ENCODE measurements around the gene FMR1NB.

Gene FMR1NB, protein sequence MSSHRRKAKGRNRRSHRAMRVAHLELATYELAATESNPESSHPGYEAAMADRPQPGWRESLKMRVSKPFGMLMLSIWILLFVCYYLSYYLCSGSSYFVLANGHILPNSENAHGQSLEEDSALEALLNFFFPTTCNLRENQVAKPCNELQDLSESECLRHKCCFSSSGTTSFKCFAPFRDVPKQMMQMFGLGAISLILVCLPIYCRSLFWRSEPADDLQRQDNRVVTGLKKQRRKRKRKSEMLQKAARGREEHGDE

DNA sequence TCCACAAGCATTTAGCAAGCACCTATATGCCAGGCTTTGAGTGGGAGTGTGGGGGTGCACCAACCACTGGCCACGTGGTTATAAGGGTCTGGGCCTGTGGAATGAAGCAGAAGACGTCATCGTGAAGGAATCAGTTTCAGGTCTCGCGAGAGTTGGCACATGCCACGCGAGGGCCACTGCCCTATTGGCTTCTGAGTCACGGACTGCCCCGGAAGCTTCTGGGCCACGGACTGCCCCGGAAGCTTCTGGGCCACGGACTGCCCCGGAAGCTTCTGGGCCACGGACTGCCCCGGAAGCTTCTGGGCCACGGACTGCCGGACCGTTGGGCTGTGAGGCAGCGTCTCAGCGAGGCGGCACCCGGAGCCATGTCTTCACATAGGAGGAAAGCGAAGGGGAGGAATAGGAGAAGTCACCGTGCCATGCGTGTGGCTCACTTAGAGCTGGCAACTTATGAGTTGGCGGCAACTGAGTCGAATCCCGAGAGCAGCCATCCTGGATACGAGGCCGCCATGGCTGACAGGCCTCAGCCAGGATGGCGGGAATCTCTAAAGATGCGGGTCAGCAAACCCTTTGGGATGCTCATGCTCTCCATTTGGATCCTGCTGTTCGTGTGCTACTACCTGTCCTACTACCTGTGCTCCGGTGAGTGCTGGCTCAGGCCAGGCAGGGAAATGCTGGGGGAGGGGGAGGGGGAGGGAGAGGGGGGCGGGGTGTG lies at the start of gene FMR1NB:
TSS of gene FMR1NB (plus strand) at position 300 of the 715 bp plus-strand sequence. CDS start at position 366, 66 bp downstream.
- H3K27ac Mint-ChIP-seq = no peak within 1 kb of the TSS
- no peak within 1 kb of the TSS for H3K4me3 Mint-ChIP-seq
- no peaks in the 10 kb centered on the region for H3K4me1 Mint-ChIP-seq
- no peaks in the 10 kb centered on the region for H3K36me3 Mint-ChIP-seq
- H3K9me3 Mint-ChIP-seq = no peaks in the 10 kb centered on the region
- no peak for ATAC-seq
- no peak for DNase-seq (ENCODE audit: low spot score in 2 of 2)

DNA sequence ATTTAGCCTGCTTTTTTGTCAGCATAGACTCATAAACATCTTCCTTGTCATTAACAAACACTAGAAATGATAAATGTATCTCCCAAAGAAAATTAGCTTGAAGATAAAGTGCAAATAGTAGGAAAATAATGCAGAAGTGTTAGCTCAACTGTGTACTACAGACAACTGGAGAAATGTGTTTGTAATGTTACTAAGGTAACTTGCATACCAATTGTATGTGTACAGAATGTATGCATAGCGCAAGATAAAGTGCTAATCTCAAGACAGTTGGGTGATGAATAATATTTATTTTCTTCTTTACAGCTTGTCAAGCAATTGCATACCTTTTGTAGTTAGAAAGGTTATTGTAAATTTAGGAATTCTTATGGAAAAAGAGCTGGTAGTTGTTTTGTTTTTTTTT lies 47.3 kb upstream of the FMR1NB start:
- no peak for DNase-seq (ENCODE audit: low spot score in 2 of 2)
- H3K27ac Mint-ChIP-seq = no peak overlapping the region
- peaks cover 94% of the 10 kb centered on the region for H3K36me3 Mint-ChIP-seq
- no peak for ATAC-seq
- no peak overlapping the region for H3K4me3 Mint-ChIP-seq
- no peaks in the 10 kb centered on the region for H3K9me3 Mint-ChIP-seq
- no peaks in the 10 kb centered on the region for H3K4me1 Mint-ChIP-seq

DNA sequence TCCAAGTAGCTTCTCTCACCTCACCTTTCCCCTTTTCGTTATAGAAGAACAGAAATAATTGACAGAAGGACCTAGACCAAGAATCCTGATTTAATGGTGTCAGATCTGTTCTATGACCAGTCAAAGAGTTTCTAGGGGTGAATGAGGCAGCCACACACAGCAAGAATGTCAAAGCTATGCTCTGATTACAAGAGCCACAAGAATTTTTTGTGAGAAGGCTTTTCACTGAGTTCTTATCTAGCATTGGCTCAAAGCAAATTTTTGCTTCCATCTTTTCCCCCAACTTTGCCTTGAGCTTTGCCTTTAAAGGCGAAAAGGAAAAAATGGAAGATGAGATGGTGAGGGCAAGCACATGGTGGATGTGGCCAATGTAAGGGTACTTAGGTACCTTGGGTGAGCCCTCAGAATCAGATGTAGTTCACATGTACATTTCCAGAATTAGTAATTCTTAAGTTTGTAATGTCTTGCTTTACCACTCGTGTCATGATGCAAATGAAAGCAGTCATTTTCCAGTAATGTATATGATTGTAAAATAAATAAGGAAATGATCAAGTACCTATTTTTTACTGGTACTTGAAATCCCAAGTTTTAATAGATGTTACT lies 45.9 kb upstream of the FMR1NB start:
- Mint-ChIP-seq H3K36me3 (peaks cover 94% of the 10 kb centered on the region), H3K27ac (no peak overlapping the region), H3K9me3 (no peaks in the 10 kb centered on the region), H3K4me3 (no peak overlapping the region), H3K4me1 (no peaks in the 10 kb centered on the region)
- ATAC-seq (no peak), DNase-seq (ENCODE audit: low spot score in 2 of 2) (no peak)

DNA sequence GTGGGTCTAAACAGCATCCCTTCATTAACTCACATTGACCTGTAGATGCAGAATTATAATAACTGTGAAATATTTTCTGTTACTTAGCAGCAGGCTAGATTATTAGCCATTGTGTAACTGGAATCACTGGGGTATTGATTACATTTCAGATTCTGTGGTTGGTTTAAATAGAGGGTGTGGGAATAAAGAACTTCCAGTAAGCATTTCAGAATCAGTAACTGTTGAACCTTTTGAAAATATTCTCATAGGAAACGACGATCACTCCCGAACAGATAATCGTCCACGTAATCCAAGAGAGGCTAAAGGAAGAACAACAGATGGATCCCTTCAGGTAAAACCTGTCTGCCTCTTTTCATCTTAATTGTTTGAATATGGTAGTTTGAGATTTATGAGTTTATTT lies 35.9 kb upstream of the FMR1NB start:
- no peak for ATAC-seq
- no peak overlapping the region for H3K27ac Mint-ChIP-seq
- peaks cover 95% of the 10 kb centered on the region for H3K36me3 Mint-ChIP-seq
- no peaks in the 10 kb centered on the region for H3K9me3 Mint-ChIP-seq
- no peak for DNase-seq (ENCODE audit: low spot score in 2 of 2)
- no peak overlapping the region for H3K4me3 Mint-ChIP-seq
- peaks cover 6% of the 10 kb centered on the region for H3K4me1 Mint-ChIP-seq

DNA sequence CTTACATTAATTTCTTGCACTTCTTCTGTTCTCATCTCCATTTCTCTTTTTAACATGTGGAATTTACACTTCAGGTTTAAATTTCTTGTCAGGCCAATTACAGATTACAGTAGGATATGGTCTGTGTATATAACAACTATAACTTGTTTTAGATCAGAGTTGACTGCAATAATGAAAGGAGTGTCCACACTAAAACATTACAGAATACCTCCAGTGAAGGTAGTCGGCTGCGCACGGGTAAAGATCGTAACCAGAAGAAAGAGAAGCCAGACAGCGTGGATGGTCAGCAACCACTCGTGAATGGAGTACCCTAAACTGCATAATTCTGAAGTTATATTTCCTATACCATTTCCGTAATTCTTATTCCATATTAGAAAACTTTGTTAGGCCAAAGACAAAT lies 32.6 kb upstream of the FMR1NB start:
- H3K4me1 Mint-ChIP-seq = no peaks in the 10 kb centered on the region
- DNase-seq (ENCODE audit: low spot score in 2 of 2) (no peak), ATAC-seq (no peak)
- peaks cover 77% of the 10 kb centered on the region for H3K36me3 Mint-ChIP-seq
- H3K4me3 Mint-ChIP-seq = no peak overlapping the region
- no peaks in the 10 kb centered on the region for H3K9me3 Mint-ChIP-seq
- no peak overlapping the region for H3K27ac Mint-ChIP-seq

DNA sequence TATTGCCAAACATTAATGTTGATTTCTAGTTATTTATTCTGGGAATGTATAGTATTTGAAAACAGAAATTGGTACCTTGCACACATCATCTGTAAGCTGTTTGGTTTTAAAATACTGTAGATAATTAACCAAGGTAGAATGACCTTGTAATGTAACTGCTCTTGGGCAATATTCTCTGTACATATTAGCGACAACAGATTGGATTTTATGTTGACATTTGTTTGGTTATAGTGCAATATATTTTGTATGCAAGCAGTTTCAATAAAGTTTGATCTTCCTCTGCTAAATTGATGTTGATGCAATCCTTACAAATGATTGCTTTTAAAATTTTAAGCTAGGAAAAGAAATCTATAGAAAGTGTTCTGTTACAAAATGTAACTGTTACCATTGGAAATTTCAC lies 30.8 kb upstream of the FMR1NB start:
- H3K4me3 Mint-ChIP-seq = no peak overlapping the region
- no peaks in the 10 kb centered on the region for H3K4me1 Mint-ChIP-seq
- no peaks in the 10 kb centered on the region for H3K9me3 Mint-ChIP-seq
- H3K36me3 Mint-ChIP-seq = peaks cover 60% of the 10 kb centered on the region
- H3K27ac Mint-ChIP-seq = no peak overlapping the region
- DNase-seq (ENCODE audit: low spot score in 2 of 2) (no peak), ATAC-seq (no peak)

DNA sequence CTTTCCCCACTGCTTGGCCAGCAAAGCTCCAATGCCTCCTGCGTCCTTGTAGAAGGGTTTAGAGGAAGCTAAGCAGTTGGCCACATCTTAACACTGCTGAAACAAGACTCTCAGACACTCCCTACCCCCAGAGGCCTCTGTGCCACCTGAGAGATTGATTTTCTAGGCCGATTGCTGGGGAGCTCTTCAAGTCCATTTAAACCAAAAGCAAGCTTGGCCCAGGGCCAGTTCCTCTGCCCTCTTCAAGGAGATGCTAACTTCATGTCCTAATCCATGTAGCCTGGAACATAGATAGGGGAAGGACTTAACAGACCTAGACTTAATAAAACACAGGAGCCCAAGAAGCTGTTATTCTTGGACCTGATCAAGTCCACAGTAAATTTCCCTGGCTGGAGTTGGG lies 27.2 kb upstream of the FMR1NB start:
- Mint-ChIP-seq H3K27ac (no peak overlapping the region), H3K36me3 (peaks cover 25% of the 10 kb centered on the region), H3K4me1 (no peaks in the 10 kb centered on the region), H3K4me3 (no peak overlapping the region), H3K9me3 (no peaks in the 10 kb centered on the region)
- DNase-seq (ENCODE audit: low spot score in 2 of 2) (no peak), ATAC-seq (no peak)

DNA sequence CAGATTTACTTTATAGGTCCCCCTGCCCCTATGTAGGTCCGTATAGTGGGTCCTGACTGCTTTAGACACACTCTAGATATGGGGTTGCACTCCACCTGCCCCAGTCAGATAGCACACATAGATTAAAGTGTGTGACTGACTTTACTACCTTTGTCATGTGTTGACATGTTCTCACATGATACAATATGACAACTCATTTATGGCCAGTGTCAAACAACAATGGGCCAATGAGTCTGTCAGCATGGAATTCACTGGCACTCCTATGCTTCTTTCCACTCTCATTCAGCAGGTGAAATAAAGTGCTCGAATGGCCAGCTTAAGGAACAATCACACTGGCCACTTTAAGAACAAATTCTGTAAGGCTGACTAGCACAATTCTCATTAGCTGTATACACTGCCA lies 23.8 kb upstream of the FMR1NB start:
- no peak overlapping the region for H3K27ac Mint-ChIP-seq
- no peak overlapping the region for H3K4me3 Mint-ChIP-seq
- no peaks in the 10 kb centered on the region for H3K4me1 Mint-ChIP-seq
- DNase-seq (ENCODE audit: low spot score in 2 of 2) = no peak
- H3K9me3 Mint-ChIP-seq = no peaks in the 10 kb centered on the region
- ATAC-seq = no peak
- no peaks in the 10 kb centered on the region for H3K36me3 Mint-ChIP-seq

DNA sequence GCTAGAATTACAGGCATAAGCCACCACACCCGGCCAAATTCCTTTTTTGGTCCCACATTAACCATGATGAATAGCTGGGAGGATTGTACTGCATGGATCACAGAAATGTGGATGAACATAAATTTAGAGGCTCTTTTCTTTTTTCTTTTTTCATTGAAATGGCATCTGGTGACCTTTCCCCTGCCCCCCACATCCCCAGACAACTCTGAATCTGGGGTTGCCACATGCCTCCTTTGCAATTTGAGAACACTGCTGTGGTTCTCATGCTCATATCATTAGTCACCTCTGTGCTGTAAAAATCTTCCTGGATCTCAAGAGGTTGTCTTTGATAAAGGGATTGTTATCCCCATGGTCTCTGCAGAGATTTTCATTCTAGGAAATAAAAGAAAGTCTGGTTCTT lies 22.8 kb upstream of the FMR1NB start:
- Mint-ChIP-seq H3K27ac (no peak overlapping the region), H3K9me3 (no peaks in the 10 kb centered on the region), H3K36me3 (no peaks in the 10 kb centered on the region), H3K4me1 (no peaks in the 10 kb centered on the region), H3K4me3 (no peak overlapping the region)
- DNase-seq (ENCODE audit: low spot score in 2 of 2) (no peak), ATAC-seq (no peak)

DNA sequence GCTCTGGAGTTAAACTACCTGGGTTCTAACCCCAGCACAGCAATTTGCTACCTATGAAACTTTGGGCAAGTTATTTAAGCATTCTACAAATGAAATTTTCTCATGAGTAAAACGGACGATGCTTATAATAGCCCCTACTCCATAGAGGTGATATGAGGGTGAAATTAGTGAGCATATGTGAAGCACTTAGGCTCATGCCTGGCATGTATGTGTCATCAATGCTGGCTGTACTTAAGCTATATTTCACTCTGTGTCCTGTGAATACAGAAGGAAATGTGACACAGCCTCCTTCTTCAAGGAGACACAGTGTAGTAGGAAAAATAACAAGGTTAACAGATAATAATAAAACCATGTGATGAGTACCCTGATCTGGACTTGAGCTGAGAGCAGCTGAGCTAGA lies 20.4 kb upstream of the FMR1NB start:
- Mint-ChIP-seq H3K9me3 (no peaks in the 10 kb centered on the region), H3K27ac (no peak overlapping the region), H3K4me1 (no peaks in the 10 kb centered on the region), H3K4me3 (no peak overlapping the region), H3K36me3 (no peaks in the 10 kb centered on the region)
- no peak for ATAC-seq
- no peak for DNase-seq (ENCODE audit: low spot score in 2 of 2)

DNA sequence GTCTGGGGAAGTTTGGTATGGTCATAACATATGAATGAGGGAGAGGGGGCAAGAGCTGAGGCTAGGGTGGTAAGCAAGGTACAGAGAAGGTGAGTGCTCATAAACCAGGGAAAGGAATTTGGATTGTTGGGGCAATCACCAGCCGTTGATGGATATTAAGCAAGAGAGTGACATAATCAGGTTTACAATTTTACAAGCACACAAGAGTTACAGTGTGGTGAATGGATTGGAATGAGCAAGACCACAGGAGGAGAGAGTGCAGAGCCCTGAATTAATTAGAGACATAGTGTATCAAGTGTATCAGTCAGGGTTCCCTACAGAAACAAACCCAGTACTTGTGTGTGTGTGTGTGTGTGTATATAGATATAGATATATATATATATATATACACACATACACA lies 18.7 kb upstream of the FMR1NB start:
- H3K4me1 Mint-ChIP-seq = no peaks in the 10 kb centered on the region
- ATAC-seq = no peak
- H3K4me3 Mint-ChIP-seq = no peak overlapping the region
- H3K36me3 Mint-ChIP-seq = no peaks in the 10 kb centered on the region
- DNase-seq (ENCODE audit: low spot score in 2 of 2) = no peak
- H3K9me3 Mint-ChIP-seq = no peaks in the 10 kb centered on the region
- H3K27ac Mint-ChIP-seq = no peak overlapping the region

DNA sequence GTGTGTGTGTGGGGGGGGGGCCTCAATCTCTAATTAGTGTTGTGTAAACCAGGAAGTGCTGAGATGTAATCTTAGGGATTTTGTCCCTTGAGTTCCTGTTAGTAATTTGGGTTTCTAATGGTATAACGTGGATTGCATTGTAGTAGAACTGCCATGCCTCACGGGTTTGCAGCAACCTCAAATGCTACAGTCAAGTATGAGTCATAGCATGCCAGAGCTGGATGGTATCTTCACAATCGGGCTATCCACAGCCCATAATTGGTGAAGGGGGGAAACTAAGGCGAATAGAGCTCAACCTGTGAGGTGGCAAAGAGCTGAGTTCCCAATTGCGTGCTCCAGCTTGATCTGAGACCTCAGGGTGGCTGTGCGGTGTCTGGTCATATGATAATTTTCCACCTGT lies 2.2 kb upstream of the FMR1NB start:
- ATAC-seq = no peak
- no peaks in the 10 kb centered on the region for H3K36me3 Mint-ChIP-seq
- H3K9me3 Mint-ChIP-seq = no peaks in the 10 kb centered on the region
- H3K4me3 Mint-ChIP-seq = no peak overlapping the region
- H3K27ac Mint-ChIP-seq = no peak overlapping the region
- DNase-seq (ENCODE audit: low spot score in 2 of 2) = no peak
- no peaks in the 10 kb centered on the region for H3K4me1 Mint-ChIP-seq

DNA sequence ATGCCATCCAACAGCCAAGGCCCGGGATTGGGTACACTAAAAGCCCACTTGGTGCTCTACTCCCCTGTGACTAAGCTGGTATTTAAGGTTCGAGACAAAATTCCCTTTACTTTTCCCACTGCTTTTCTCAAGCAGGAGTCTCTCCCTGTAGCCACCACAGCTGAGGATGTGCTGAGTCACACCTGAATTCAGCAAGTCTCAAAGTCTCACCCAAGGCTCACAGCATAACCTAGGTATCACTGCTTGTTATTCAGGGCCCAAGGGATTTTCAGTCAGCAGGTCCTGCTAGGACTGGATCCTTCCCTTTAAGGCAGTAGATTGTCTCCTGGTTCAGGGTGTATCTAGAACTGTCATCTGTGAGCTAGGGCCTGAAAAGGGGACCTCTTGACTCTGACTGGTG lies 39.2 kb downstream of the FMR1NB start:
- no peaks in the 10 kb centered on the region for H3K4me1 Mint-ChIP-seq
- H3K27ac Mint-ChIP-seq = no peak overlapping the region
- no peaks in the 10 kb centered on the region for H3K9me3 Mint-ChIP-seq
- H3K36me3 Mint-ChIP-seq = no peaks in the 10 kb centered on the region
- no peak for DNase-seq (ENCODE audit: low spot score in 2 of 2)
- H3K4me3 Mint-ChIP-seq = no peak overlapping the region
- no peak for ATAC-seq

DNA sequence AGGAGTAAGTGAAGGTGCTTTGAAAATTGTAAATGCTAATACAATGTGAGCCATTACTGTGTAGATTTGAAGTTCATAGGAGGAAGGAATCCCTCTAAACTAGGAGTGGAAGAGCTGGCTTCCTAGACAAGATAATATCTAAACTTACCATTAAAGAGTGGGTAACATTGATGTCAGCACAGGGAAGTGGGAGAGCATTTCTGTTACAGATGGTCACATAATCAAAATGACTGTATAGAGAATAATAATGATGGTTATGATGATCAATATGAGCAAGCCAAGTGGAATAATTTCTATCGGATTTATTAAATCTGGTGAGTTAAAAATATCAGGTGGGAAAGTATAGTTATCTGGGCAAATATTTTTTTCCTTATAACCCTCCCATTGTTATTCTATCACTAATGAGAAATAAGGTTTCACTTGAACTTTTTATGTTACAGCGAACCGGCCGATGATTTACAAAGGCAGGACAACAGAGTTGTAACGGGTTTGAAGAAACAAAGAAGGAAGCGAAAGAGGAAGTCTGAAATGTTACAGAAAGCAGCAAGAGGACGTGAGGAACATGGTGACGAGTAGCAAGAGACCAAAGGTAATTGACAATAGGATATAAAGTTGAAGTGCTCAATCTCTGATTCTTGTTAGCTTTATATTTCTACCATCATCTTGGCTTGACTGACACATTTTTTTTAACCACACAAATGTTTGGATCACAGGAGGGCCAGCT lies 43.5 kb downstream of the FMR1NB start:
- H3K4me1 Mint-ChIP-seq = no peaks in the 10 kb centered on the region
- no peak overlapping the region for H3K27ac Mint-ChIP-seq
- ATAC-seq (no peak), DNase-seq (ENCODE audit: low spot score in 2 of 2) (no peak)
- H3K4me3 Mint-ChIP-seq = no peak overlapping the region
- H3K9me3 Mint-ChIP-seq = no peaks in the 10 kb centered on the region
- H3K36me3 Mint-ChIP-seq = no peaks in the 10 kb centered on the region

DNA sequence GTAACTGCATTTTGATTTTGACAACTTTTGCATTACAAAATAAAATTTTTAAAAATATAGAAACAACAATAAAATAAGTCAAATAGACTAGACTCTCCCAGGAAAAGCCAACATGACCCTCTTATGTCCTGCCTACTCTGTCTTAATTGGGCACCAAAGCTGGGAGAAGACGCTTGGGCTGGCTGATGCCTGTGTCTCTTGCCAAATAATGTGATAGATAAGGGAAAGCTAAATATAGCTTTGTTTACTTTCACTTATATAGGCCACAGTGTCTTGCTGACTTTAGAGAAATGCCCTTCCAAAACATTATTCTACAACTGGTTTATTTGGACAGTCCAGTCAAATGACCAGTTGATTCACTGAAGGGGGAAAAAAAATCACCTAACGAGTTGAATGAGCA lies 54.2 kb downstream of the FMR1NB start:
- Mint-ChIP-seq H3K27ac (no peak overlapping the region), H3K36me3 (no peaks in the 10 kb centered on the region), H3K4me1 (no peaks in the 10 kb centered on the region), H3K4me3 (no peak overlapping the region), H3K9me3 (no peaks in the 10 kb centered on the region)
- ATAC-seq (no peak), DNase-seq (ENCODE audit: low spot score in 2 of 2) (no peak)

DNA sequence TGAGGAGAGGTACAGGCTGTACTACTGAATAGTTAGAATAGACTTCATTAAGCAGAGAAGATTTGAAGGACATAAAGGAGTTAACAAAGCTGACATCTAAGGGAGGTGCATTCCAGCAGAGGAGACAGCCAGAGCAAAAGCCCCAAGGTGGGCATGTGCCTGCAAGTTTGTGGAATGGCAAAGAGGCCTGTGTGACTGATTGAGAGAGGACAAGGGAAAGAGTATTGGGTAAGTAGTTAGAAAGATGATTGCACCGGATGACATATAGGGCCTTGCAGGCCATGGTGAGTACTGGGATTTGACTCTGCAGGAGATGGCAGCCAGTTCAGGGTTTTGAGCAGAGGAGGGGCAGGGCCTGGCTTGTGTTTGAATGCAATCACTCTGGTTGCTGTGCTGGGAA lies 55.9 kb downstream of the FMR1NB start:
- no peak overlapping the region for H3K4me3 Mint-ChIP-seq
- DNase-seq (ENCODE audit: low spot score in 2 of 2) = no peak
- ATAC-seq = no peak
- no peak overlapping the region for H3K27ac Mint-ChIP-seq
- H3K36me3 Mint-ChIP-seq = no peaks in the 10 kb centered on the region
- H3K9me3 Mint-ChIP-seq = no peaks in the 10 kb centered on the region
- no peaks in the 10 kb centered on the region for H3K4me1 Mint-ChIP-seq
